ENCODE data around the gene ZNF185.
"Not testable (repeated sequence)": the region's sequence is repeated elsewhere in the genome, so short reads cannot be mapped to it uniquely, and the experiment has no call there.

Gene ZNF185

DNA sequence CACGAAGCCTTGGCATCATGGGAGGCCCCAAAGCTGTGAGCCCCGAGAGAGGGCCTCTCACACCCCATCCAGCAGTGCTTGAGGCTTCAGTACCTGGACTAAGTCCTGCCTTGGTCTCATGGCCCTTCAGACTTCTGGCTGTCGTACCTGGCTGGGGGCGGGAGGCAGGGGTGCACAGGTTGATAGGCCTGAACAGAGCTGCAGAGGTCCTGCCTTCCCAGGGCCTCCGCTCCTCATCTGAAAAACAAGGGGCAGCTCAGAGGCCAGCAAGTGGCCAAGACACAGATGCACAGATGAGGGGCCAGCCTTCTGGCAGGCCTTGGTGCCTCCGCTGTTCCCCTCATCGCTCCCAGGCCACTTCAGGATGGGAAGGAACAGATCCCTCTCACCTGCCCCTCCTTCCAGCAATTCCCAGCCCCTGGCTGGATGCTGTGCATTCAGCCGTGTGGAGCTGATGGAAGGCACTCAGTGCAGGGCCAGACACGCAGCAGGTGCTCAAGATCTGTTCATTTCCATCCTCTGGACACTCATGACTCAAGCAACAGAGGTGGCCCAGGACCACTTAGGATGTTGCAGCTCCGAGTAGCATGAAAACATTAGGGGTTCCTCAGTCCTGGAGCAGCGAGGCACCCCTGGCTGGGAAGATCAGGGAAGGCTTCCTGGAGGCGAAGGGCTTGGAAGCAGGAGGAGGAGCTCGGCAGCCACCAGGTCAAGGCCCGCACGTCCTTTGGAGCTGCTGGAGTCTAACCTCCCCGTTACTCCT, 1.4 kb downstream of the ZNF185 start:
- DNase-seq (ENCODE audit: low read depth in 1 of 2, low spot score in 1 of 2): no peak
- TF ChIP-seq JUND (IDR thresholded peaks at IDR 0.05; ENCODE audit: low read depth): no peak
- in situ Hi-C loops (cut with HindIII; ENCODE audit: low pct_unique_long_range_greater_than_20kb, low sequenced_read_pairs): no loop called here

DNA sequence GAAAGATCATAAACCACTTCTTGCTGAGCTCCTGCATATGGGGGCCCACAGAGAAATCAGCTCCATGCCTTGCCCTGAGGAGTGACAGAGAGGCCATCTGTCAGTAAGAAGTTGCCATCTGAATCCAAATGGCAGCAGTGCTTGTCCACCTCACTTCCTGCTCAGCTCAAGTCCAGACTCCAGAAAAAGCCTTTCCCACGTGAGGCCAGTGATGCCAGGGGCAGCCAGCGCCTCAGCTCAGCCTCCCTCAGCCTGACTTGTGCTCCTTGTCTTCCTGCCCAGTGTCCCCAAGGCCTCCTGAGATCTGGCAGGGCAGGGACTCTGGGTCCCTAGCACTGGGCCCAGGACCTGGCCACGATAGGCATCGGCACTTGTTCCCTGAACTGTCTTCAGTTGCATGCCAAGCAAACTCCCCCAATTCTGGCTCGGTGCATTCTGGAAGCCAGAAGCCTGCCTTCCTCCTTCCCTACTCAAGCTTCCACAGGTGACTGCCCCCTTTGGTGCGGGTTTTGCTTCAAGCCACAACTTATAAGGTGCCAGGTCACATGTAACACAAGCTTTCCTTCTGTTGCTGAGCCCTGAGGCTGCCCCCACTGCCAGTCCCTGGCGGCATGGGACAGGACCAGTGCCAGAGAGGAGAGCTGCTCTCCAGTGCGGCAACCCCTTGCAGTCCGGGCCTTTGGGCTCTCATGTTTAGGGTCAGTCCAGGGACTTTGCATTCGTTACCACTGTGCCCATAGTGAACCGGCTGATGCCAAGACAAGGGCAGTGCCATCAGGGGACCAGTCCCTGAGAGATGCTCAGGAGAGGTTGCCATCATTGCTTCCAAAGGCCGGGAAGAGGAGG, 2.2 kb downstream of the ZNF185 start:
- no peak for DNase-seq (ENCODE audit: low read depth in 1 of 2, low spot score in 1 of 2)
- no peak for TF ChIP-seq JUND (IDR thresholded peaks at IDR 0.05; ENCODE audit: low read depth)
- in situ Hi-C loops (cut with HindIII; ENCODE audit: low pct_unique_long_range_greater_than_20kb, low sequenced_read_pairs): no loop called here

DNA sequence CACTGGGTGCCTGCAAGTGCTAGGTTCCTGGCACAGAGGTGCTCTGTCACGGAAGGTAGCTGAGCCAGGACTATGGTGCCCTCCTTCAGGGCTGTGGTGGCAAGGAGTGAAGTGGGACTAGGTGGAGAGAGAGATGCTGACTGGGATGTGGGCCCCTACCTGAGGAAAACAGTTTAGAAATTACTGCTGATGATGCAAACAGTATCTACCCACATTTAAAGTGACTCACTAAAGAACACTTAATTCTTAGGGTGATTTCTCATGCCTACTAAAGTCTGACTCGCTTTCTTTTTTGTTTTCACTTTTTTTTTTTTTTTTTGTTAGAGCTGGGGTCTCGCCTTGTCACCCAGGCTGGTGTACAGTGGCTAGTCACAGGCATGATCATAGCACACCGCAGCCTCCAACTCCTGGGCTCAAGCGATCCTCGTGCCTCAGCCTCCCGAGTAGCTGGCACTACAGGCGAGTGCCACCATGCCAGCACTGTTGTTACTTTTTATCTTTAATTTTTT, 3.1 kb downstream of the ZNF185 start:
- in situ Hi-C loops (cut with HindIII; ENCODE audit: low pct_unique_long_range_greater_than_20kb, low sequenced_read_pairs): no loop called here
- DNase-seq (ENCODE audit: low read depth in 1 of 2, low spot score in 1 of 2): no peak
- TF ChIP-seq JUND (IDR thresholded peaks at IDR 0.05; ENCODE audit: low read depth): no peak

DNA sequence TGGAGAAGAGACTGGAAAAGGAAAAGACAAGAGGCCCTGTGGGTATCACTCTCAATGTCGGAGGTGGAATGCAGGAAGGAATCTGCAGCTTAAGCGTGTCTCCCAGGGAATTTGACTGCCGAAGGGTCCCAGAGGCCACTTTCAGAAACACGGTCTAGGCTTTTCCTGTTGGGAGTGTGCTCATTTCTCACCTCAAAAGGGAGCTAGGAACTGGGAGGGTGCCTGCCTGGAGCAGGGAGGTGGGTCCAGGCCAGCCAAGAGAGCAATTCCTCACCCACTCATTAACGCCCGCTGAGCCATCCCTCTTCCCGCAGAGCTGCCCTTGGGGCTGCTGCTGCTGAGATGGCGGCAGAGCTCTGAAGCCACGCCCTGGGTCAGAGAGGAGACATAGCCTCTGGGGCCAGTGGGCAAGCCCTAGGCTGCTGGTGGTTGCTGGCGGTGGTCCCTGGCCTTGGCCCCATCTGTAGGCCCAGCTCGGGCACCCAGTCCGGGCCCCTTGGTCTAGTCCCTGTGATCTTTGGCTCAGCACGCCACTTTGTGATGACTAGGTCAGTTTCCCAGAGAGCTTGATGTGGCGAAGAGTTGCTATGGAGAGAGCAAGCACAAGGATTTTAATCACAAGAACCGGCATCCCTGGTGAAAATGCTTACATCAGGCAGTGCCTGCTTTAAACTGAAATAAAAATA, 4.1 kb downstream of the ZNF185 start:
- no peak for TF ChIP-seq JUND (IDR thresholded peaks at IDR 0.05; ENCODE audit: low read depth)
- DNase-seq (ENCODE audit: low read depth in 1 of 2, low spot score in 1 of 2): no peak
- in situ Hi-C loops (cut with HindIII; ENCODE audit: low pct_unique_long_range_greater_than_20kb, low sequenced_read_pairs): no loop called here

DNA sequence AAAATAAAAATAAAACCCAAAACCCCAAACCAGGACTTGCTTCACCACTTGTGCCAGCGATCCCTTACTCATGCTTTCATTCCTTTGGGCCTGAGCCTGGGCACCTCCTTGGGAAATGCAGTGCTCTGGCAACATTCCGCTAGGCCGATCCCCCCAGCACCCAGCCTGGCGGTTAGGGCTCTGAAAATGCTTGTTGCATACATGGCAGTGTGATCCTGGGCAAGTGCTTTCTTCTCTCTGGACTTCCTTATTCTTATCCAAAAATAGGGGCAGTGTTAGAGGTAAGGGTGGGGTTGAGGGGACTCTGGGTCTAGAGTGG, 4.6 kb downstream of the ZNF185 start:
- no peak for DNase-seq (ENCODE audit: low read depth in 1 of 2, low spot score in 1 of 2)
- in situ Hi-C loops (cut with HindIII; ENCODE audit: low pct_unique_long_range_greater_than_20kb, low sequenced_read_pairs): no loop called here
- no peak for TF ChIP-seq JUND (IDR thresholded peaks at IDR 0.05; ENCODE audit: low read depth)

DNA sequence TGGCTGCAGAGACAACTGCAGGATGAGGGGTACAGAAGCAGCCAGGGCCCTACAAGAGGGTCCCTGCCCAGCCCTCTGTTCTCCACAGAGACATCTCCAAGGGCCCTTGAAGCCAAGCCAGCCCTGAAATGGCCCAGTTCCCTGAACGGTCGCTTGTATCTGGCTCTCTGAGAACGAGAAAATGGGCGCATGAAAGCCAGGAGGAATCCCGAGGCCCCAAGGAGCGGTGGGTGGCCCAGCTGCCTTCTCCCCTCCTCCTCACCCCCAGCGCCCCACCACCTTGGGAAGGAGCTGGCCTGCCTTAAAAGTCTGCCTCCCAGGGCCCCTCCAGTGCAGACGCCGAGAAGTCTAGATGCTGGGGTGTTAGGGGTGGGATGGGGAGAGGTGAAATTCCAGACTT, 5.7 kb downstream of the ZNF185 start:
- TF ChIP-seq JUND (IDR thresholded peaks at IDR 0.05; ENCODE audit: low read depth): no peak
- in situ Hi-C loops (cut with HindIII; ENCODE audit: low pct_unique_long_range_greater_than_20kb, low sequenced_read_pairs): no loop called here
- no peak for DNase-seq (ENCODE audit: low read depth in 1 of 2, low spot score in 1 of 2)

DNA sequence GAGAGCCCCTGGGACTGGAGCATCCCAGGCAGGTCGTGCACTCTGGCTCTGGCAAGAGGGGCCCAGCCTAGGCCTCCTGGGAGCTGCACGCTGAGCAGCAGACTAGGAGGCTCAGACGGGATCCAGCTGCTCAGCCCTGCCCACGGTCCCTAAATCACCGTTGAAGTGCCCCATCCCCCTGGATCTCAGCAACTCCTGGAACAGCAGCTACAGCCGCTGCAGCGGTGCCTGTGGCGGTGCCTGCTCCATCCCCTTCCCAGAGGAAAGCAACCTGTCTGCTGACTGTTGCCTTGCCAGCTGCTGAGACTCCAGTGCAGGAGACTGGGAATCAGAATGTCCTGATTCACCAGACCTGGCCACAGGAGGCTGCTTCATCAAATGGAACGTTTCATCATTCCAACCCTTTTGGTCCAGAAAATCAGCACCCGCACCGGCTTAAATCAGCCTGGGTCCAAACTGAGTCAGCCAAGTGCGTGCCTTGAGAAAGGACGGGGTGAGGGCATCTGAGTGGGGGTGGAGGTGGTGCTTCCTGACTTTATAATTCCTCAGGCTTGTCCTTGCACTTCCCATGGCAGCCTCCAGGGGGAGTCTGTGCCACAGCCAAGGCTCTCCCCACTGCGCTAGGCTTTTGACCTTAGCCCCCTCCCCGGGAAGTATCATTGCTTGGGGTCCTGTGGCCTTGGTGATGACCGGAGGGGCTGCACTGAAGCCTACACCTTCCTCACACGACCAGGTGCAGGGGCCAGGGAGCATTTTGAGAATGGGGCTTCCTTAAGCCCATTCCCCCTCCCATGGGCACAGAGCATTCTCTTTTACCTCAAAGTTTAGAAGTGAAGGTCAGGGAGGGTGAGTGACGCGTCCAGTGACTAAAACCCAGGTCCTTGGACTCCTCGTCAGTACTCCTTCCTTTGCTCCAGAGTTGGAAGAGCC, 6.5 kb downstream of the ZNF185 start:
- no peak for TF ChIP-seq JUND (IDR thresholded peaks at IDR 0.05; ENCODE audit: low read depth)
- DNase-seq (ENCODE audit: low read depth in 1 of 2, low spot score in 1 of 2): peak; percentile 46 to 48
- in situ Hi-C loops (cut with HindIII; ENCODE audit: low pct_unique_long_range_greater_than_20kb, low sequenced_read_pairs): no loop called here

DNA sequence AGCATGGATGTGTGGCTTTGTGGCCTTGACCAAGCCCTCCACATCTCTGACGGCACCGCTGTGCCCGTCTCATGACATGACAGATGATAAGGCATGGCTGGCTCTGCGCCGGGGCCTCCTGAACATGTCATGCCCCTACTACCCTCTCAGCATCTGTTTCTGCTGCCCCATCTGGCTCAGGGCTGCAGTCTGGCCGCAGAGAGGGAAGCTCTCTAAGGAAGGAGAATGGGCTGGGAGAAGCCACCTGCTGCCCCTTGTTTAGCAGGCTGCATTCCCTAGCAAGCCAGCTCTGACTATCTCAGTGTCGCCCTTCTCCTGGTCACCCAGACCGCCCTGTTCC, 7.2 kb downstream of the ZNF185 start:
- TF ChIP-seq JUND (IDR thresholded peaks at IDR 0.05; ENCODE audit: low read depth): no peak
- DNase-seq (ENCODE audit: low read depth in 1 of 2, low spot score in 1 of 2): no peak
- in situ Hi-C loops (cut with HindIII; ENCODE audit: low pct_unique_long_range_greater_than_20kb, low sequenced_read_pairs): no loop called here

GRCh38 chrX:152907084-152907651, 9.3 kb downstream of the ZNF185 start:
- TF ChIP-seq JUND (IDR thresholded peaks at IDR 0.05; ENCODE audit: low read depth): no peak
- DNase-seq (ENCODE audit: low read depth in 1 of 2, low spot score in 1 of 2): no peak
- in situ Hi-C loops (cut with HindIII; ENCODE audit: low pct_unique_long_range_greater_than_20kb, low sequenced_read_pairs): no loop called here

DNA sequence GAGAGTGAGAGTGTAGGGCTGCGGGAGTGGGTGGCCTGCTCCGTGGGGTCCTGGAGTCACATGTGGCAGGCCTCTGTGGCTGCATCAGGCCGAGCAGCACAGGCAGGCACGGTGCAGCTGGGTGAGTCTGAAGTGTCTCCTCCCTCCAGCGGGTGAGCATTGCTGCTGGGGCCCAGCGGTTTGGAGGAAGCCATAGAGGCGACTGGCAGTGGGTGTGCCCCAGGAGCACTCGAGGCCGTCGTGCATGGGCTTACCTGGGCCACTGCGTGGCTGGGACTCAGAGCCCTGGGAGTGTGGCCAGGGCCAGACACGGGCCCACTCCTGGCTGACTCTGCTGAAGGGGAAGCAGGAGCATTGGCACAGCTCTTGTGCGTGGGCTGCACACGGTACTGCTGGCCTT, 10.6 kb downstream of the ZNF185 start:
- no peak for DNase-seq (ENCODE audit: low read depth in 1 of 2, low spot score in 1 of 2)
- in situ Hi-C loops (cut with HindIII; ENCODE audit: low pct_unique_long_range_greater_than_20kb, low sequenced_read_pairs): no loop called here
- no peak for TF ChIP-seq JUND (IDR thresholded peaks at IDR 0.05; ENCODE audit: low read depth)

DNA sequence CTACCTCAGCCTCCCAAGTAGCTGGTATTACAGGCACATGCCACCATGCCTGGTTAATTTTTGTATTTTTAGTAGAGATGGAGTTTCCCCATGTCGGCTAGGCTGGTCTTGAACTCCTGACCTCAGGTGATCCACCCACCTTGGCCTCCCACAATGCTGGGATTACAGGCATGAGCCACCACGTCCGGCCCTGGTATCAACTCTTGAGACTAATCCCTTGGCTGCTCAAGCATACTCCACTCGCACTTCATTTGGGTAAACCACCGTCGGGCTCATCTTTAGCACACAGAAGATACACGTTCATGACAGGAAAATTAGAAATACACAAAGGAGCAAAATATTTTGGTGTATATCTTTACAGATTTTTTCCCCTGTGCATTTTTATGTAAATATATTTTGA, 12.2 kb downstream of the ZNF185 start:
- in situ Hi-C loops (cut with HindIII; ENCODE audit: low pct_unique_long_range_greater_than_20kb, low sequenced_read_pairs); DNase-seq (ENCODE audit: low read depth in 1 of 2, low spot score in 1 of 2): not testable (repeated sequence)

- in situ Hi-C loops (cut with HindIII; ENCODE audit: low pct_unique_long_range_greater_than_20kb, low sequenced_read_pairs): no loop called here
- no peak for DNase-seq (ENCODE audit: low read depth in 1 of 2, low spot score in 1 of 2)
- no peak for TF ChIP-seq JUND (IDR thresholded peaks at IDR 0.05; ENCODE audit: low read depth)
These were observed 14.2 kb downstream of the ZNF185 start for GRCh38 chrX:152912106-152912505.

Data from T47D (cell line).